ENCODE measurements around the gene NUP210. TPM values are rescaled to one million over a fixed set of nuclear protein-coding genes. Genes with fewer than 3 reads are reported as not detected.

The NUP210 gene
- total RNA-seq, 1 donor: under 0.01 TPM

DNA sequence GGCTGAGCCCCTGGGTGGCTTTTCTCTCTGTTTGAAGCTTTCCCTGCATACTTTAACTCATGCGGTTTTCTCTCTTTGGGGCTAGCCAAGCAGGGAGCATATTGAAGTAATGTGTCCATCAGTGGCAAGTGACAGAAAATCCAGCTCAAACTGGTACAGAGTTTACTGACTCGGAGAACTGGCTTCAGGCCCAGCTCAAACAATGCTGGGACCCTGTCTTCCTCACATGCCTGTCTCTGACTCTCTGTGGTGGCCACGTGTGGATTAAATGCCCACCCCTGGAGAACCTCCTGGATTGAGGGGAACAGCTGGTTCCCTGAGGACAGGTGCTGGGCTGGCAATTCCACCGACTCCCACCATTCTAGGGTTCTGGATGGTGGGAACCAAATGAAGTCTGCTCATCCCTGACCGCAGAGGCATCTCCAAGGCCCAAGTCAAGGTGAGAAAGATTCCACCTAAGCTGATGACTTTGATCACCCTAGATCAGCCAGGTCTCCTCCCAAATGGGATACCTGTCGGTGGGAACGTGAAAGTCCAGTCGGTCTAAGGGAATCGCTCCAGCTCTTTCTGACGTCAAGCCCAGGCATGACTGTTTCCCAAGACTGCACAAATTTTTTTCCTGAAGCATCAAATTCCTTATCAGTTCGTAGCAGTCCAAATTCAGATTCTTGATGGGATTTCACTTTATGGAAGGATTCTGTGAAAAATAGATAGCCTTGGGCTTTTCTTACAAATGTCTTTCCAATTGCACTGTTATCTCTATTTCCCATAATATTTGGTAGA, 43.7 kb upstream of the NUP210 start:
- Histone ChIP-seq H3K79me2 (ENCODE audit: insufficient read depth, low read length) (no peaks in the 10 kb centered on the region), H3K4me3 (ENCODE audit: insufficient read depth, low read length) (no peak overlapping the region), H3K27ac (ENCODE audit: low read depth, low read length) (no peak overlapping the region), H3K36me3 (ENCODE audit: insufficient read depth, low read length) (no peaks in the 10 kb centered on the region), H2AFZ (ENCODE audit: low read length) (no peak overlapping the region), H3K9me3 (ENCODE audit: low read depth, low read length) (no peaks in the 10 kb centered on the region), H4K20me1 (ENCODE audit: insufficient read depth, low read length) (no peaks in the 10 kb centered on the region), H3K27me3 (ENCODE audit: insufficient read depth, low read length) (peaks cover 26% of the 10 kb centered on the region), H3K4me2 (ENCODE audit: insufficient read depth, low read length) (no peak overlapping the region), H3K4me1 (ENCODE audit: insufficient read depth, low read length) (no peaks in the 10 kb centered on the region)
- DNase-seq (ENCODE audit: insufficient read length, low spot score, missing footprints): no peak
- TF ChIP-seq, protein P1, sequence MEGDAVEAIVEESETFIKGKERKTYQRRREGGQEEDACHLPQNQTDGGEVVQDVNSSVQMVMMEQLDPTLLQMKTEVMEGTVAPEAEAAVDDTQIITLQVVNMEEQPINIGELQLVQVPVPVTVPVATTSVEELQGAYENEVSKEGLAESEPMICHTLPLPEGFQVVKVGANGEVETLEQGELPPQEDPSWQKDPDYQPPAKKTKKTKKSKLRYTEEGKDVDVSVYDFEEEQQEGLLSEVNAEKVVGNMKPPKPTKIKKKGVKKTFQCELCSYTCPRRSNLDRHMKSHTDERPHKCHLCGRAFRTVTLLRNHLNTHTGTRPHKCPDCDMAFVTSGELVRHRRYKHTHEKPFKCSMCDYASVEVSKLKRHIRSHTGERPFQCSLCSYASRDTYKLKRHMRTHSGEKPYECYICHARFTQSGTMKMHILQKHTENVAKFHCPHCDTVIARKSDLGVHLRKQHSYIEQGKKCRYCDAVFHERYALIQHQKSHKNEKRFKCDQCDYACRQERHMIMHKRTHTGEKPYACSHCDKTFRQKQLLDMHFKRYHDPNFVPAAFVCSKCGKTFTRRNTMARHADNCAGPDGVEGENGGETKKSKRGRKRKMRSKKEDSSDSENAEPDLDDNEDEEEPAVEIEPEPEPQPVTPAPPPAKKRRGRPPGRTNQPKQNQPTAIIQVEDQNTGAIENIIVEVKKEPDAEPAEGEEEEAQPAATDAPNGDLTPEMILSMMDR (IDR thresholded peaks at IDR 0.05; ENCODE audit: extremely low read depth, low read depth, low read length): no peak

DNA sequence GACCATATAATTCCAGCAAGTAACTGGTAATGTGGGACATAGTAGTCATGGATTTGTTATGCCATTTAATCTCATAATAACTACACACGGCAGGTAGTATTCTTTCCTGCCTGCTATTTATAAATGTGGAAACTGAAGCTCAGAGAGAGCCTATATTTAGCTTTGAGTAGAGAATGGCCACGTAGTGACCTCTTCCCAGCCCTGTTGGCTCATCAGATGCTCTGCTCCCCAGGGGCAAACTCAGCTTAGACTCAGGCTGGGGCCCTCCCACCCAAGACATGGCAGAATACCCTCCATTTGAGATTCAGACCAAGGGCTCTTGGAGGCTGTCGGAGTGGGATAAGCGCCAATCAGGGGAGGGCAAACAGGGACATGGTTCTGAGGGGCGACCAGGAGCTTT, 42.7 kb upstream of the NUP210 start:
- no peak overlapping the region for H3K27ac ChIP-seq (ENCODE audit: low read depth, low read length)
- peaks cover 26% of the 10 kb centered on the region for H3K27me3 ChIP-seq (ENCODE audit: insufficient read depth, low read length)
- no peak overlapping the region for H3K4me3 ChIP-seq (ENCODE audit: insufficient read depth, low read length)
- H3K4me2 ChIP-seq (ENCODE audit: insufficient read depth, low read length): no peak overlapping the region
- H3K9me3 ChIP-seq (ENCODE audit: low read depth, low read length): no peaks in the 10 kb centered on the region
- no peak overlapping the region for H2AFZ ChIP-seq (ENCODE audit: low read length)
- DNase-seq (ENCODE audit: insufficient read length, low spot score, missing footprints): no peak
- no peaks in the 10 kb centered on the region for H4K20me1 ChIP-seq (ENCODE audit: insufficient read depth, low read length)
- H3K4me1 ChIP-seq (ENCODE audit: insufficient read depth, low read length): no peaks in the 10 kb centered on the region
- H3K79me2 ChIP-seq (ENCODE audit: insufficient read depth, low read length): no peaks in the 10 kb centered on the region
- H3K36me3 ChIP-seq (ENCODE audit: insufficient read depth, low read length): no peaks in the 10 kb centered on the region
- TF ChIP-seq, protein P1 (IDR thresholded peaks at IDR 0.05; ENCODE audit: extremely low read depth, low read depth, low read length): no peak

DNA sequence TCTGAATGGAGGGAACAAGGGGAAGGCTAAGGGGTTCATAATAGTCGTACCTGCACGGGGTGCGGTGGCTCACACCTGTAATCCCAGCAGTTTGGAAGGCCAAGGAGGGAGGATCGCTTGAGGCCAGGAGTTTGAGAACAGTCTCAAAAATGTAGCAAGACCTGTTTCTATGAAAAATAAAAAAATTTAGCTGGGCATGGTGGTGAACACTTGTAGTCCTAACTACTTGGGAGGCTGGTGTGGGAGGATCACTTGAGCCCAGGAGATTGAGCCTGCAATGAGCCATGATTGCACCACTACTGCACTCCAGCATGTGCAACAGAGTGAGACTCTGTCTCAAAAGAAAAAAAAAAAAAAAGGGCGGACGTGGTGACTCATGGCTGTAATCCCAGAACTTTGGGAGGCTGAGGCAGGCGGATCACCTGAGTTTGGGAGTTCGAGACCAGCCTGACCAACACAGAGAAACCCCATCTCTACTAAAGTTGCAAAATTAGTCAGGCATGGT, 42.1 kb upstream of the NUP210 start:
- Histone ChIP-seq H3K36me3 (ENCODE audit: insufficient read depth, low read length) (no peaks in the 10 kb centered on the region), H3K79me2 (ENCODE audit: insufficient read depth, low read length) (no peaks in the 10 kb centered on the region), H3K4me3 (ENCODE audit: insufficient read depth, low read length) (no peak overlapping the region), H3K27me3 (ENCODE audit: insufficient read depth, low read length) (peaks cover 26% of the 10 kb centered on the region), H2AFZ (ENCODE audit: low read length) (no peak overlapping the region), H3K4me1 (ENCODE audit: insufficient read depth, low read length) (no peaks in the 10 kb centered on the region), H4K20me1 (ENCODE audit: insufficient read depth, low read length) (no peaks in the 10 kb centered on the region), H3K27ac (ENCODE audit: low read depth, low read length) (no peak overlapping the region), H3K4me2 (ENCODE audit: insufficient read depth, low read length) (no peak overlapping the region), H3K9me3 (ENCODE audit: low read depth, low read length) (no peaks in the 10 kb centered on the region)
- TF ChIP-seq, protein P1 (IDR thresholded peaks at IDR 0.05; ENCODE audit: extremely low read depth, low read depth, low read length): no peak
- DNase-seq (ENCODE audit: insufficient read length, low spot score, missing footprints): no peak
